Measurements from ENCODE around the gene TUFT1. TPM values are rescaled to one million over a fixed set of nuclear protein-coding genes. Genes with fewer than 3 reads are reported as not detected.

Gene TUFT1
- total and polyA plus RNA-seq, 9 of the 15 experiments (the other 6 are each of a cell fraction or from before 2014, with no cell fraction given), result 0.54 to 2.0 (median 1.7) TPM

GRCh38 chr1:151510957-151511635 is 29.0 kb upstream of the TUFT1 start, which contains the start of gene CGN:
Gene CGN, plus strand, starts transcription at chr1:151511387. Its CDS starts 7,133 bp downstream, at chr1:151518520.
- H3K79me2 ChIP-seq (ENCODE audit: control insufficient read depth, insufficient read depth, low read length), result no peaks in the 10 kb centered on the region
- peak; percentile 99 for ATAC-seq
- POLR2A ChIA-PET, result interaction anchor here (0.6 to 1.2 kb wide), 7 partner anchors 11 to 412 kb away, joined by 3 to 5 read pairs (median 3); no protein-coding TSS in a partner anchor
- no peaks in the 10 kb centered on the region for H3K36me3 ChIP-seq (ENCODE audit: control insufficient read depth, insufficient read depth, low read length)
- peak; percentile 83 to 95 (median 89) for DNase-seq (ENCODE audit: extremely low read depth in 1 of 4, low spot score in 3 of 4)
- H3K4me2 ChIP-seq (ENCODE audit: insufficient read depth, low read length), result peak within 1 kb of the TSS; percentile 54
- H3K9ac ChIP-seq (ENCODE audit: insufficient read depth in 1 of 2, low read depth in 2 of 2, low read length in 2 of 2), result peak within 1 kb of the TSS in 1 of 2 experiments; percentile 89; a peak in 3 of 4 replicates
- H2AFZ ChIP-seq (ENCODE audit: low read depth, low read length), result peak within 1 kb of the TSS; percentile 76
- WGBS (ENCODE audit: insufficient coverage, low coverage, missing lambda C conversion rate), result 0% methylated on average over 14 of the region's 68 CpGs
- no peaks in the 10 kb centered on the region for H3K9me3 ChIP-seq (replicated peaks; ENCODE audit: control insufficient read depth, insufficient read depth, low read depth, low read length)
- peak; percentile 75 for FAIRE-seq
- CTCF ChIA-PET (ENCODE audit: low intra/inter-chr PET ratio), result no interaction called here
- peaks cover 8 to 19% of the 10 kb centered on the region in 2 experiments; a peak in 3 of 5 replicates for H3K4me1 ChIP-seq (replicated peaks in 1 of 2; ENCODE audit: control insufficient read depth in 2 of 2, insufficient read depth in 2 of 2, low read length in 2 of 2)
- H3K27ac ChIP-seq (ENCODE audit: extremely low read depth, low read depth, low read length), result no peak within 1 kb of the TSS
- intact Hi-C loops (cut with micrococcal nuclease), result no loop called here
- no peaks in the 10 kb centered on the region; the same call in 1 of the 2 replicates for H4K20me1 ChIP-seq (replicated peaks; ENCODE audit: control insufficient read depth, insufficient read depth, low read length)
- peaks cover 5 to 32% of the 10 kb centered on the region in 2 experiments; a peak in 3 of 5 replicates for H3K27me3 ChIP-seq (ENCODE audit: control insufficient read depth in 2 of 2, insufficient read depth in 2 of 2, low read length in 2 of 2)
- H3K4me3 ChIP-seq, result peak within 1 kb of the TSS; percentile 53
- no TSS peak for BruUV-seq (replicated peaks)
- in situ Hi-C loops (cut with MboI), result no loop called here
- no peaks in the 10 kb centered on the region for H3K9me1 ChIP-seq (ENCODE audit: control insufficient read depth, insufficient read depth, low read length)
- TF ChIP-seq NFATC3 (IDR thresholded peaks at IDR 0.05), result peak; percentile 96; the same call in 1 of the 2 replicates
- no peak for TF ChIP-seq CREB1 (IDR thresholded peaks at IDR 0.05)
- TF ChIP-seq CREB1 (CRISPR knock-in tag; IDR thresholded peaks at IDR 0.05), result peak; percentile 46; the same call in 1 of the 2 replicates
- no peak for TF ChIP-seq ZNF217 (CRISPR knock-in tag; IDR thresholded peaks at IDR 0.05)
- TF ChIP-seq PHF20 (IDR thresholded peaks at IDR 0.05; ENCODE audit: partially characterized antibody), result peak; percentile 65
- peak; percentile 38 for TF ChIP-seq HMGN3 (IDR thresholded peaks at IDR 0.05; ENCODE audit: borderline replicate concordance, extremely low read depth, insufficient read length, low read depth, low read length)
- TF ChIP-seq, protein P1, sequence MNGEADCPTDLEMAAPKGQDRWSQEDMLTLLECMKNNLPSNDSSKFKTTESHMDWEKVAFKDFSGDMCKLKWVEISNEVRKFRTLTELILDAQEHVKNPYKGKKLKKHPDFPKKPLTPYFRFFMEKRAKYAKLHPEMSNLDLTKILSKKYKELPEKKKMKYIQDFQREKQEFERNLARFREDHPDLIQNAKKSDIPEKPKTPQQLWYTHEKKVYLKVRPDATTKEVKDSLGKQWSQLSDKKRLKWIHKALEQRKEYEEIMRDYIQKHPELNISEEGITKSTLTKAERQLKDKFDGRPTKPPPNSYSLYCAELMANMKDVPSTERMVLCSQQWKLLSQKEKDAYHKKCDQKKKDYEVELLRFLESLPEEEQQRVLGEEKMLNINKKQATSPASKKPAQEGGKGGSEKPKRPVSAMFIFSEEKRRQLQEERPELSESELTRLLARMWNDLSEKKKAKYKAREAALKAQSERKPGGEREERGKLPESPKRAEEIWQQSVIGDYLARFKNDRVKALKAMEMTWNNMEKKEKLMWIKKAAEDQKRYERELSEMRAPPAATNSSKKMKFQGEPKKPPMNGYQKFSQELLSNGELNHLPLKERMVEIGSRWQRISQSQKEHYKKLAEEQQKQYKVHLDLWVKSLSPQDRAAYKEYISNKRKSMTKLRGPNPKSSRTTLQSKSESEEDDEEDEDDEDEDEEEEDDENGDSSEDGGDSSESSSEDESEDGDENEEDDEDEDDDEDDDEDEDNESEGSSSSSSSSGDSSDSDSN (IDR thresholded peaks at IDR 0.05; ENCODE audit: borderline replicate concordance in 1 of 2, low read depth in 2 of 2, low read length in 2 of 2), result peak in 1 of 2 experiments; percentile 60; a peak in 1 of 4 replicates
- TF ChIP-seq NRF1 (conservative IDR thresholded peaks at IDR 0.05 in 1 of 2, IDR thresholded peaks at IDR 0.05 in 1 of 2), result peak; percentile 79 to 81
- peak; percentile 95 for TF ChIP-seq KDM2B (CRISPR knock-in tag; IDR thresholded peaks at IDR 0.05)
- TF ChIP-seq GABPB2 (CRISPR knock-in tag; conservative IDR thresholded peaks at IDR 0.05), result no peak
- TF ChIP-seq FOXJ3 (CRISPR knock-in tag; IDR thresholded peaks at IDR 0.05), result no peak
- TF ChIP-seq ZBTB7A (IDR thresholded peaks at IDR 0.05; ENCODE audit: borderline replicate concordance, control insufficient read depth, low read depth, low read length), result peak; percentile 53; the same call in 1 of the 2 replicates
- TF ChIP-seq PHTF2 (CRISPR knock-in tag; IDR thresholded peaks at IDR 0.05), result no peak
- peak; percentile 67; the same call in 1 of the 2 replicates for TF ChIP-seq GABPB1 (CRISPR knock-in tag; IDR thresholded peaks at IDR 0.05)
- TF ChIP-seq ATF1 (CRISPR knock-in tag; IDR thresholded peaks at IDR 0.05), result no peak
- 0 out of 2 replicates have a peak, but pooled peaks have one; percentile 19 for TF ChIP-seq ATF1 (tag; IDR thresholded peaks at IDR 0.05)
- peak in 2 of 3 experiments; percentile 63 to 64 for TF ChIP-seq YY1 (IDR thresholded peaks at IDR 0.05; ENCODE audit: borderline replicate concordance in 1 of 3, control insufficient read depth in 1 of 3, extremely low read depth in 1 of 3, insufficient read depth in 3 of 3, insufficient read length in 1 of 3, insufficient replicate concordance in 2 of 3, low read depth in 1 of 3, low read length in 2 of 3)
- TF ChIP-seq, protein P2, sequence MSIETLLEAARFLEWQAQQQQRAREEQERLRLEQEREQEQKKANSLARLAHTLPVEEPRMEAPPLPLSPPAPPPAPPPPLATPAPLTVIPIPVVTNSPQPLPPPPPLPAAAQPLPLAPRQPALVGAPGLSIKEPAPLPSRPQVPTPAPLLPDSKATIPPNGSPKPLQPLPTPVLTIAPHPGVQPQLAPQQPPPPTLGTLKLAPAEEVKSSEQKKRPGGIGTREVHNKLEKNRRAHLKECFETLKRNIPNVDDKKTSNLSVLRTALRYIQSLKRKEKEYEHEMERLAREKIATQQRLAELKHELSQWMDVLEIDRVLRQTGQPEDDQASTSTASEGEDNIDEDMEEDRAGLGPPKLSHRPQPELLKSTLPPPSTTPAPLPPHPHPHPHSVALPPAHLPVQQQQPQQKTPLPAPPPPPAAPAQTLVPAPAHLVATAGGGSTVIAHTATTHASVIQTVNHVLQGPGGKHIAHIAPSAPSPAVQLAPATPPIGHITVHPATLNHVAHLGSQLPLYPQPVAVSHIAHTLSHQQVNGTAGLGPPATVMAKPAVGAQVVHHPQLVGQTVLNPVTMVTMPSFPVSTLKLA (conservative IDR thresholded peaks at IDR 0.05), result peak in 1 of 2 experiments; percentile 28; a peak in 1 of 4 replicates

All from K562 (cell line).